T-helper 2 cell treated with Interferon-gamma antibody and Interleukin-4, amounts not matched to agents 100 ng/mL and 5 ng/mL, for 36 hours (primary cell): ENCODE results near the gene RAI14. TPM values are rescaled to one million over a fixed set of nuclear protein-coding genes. Genes with fewer than 3 reads are reported as not detected.

ENCODE experiments used
- intact Hi-C: fragments of 100-400 bp; cut with micrococcal nuclease; formaldehyde crosslinking; loops from one replicate; pipeline ENCODE4 v1.15.1; 2023
- total RNA-seq: library from RNA; stranded (reverse); gene quantifications from 2 replicates; pipeline ENCODE4 v1.2.3, GENCODE V29; 2022

The RAI14 gene
- 1.2 and 1.5 TPM in 2 replicates for total RNA-seq

DNA sequence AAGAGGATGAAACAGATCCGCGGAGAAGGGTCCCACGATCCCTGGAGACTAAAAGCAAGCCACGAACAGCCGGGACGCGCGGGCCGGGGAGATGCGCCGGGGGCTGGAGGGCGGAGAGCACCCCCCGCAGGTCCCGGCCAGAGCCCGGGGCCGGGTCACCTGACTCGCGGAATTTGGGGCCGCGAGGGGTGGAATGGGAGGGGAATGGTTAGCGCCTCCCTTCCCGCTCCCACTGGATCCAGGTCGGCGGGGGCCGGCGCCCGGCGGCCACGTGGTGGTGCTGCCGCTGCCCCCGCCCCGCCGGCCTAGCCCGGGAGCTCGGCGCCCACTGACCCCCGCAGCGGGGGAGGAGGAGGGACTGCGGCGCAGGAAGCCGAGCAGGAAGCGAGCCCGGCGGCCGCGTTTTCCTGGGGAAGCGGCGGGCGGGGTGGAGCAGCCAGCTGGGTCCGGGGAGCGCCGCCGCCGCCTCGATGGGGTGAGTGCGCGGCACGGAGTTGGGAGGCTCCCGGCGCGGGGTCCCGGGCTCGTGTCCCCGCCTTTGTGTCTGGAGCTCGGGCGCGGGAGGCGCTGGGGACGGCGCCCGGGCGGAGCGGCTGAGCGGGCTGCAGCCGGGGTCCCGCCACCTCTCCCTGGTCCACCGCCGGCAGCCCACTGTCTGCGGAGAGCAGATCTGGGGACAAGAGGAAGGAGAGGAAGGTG is at the start of gene RAI14:
TSS of gene RAI14 (plus strand) at position 328 of the 699 bp plus-strand sequence. CDS start 30,592 bp downstream, outside the sequence.
- intact Hi-C loops = no loop called here

DNA sequence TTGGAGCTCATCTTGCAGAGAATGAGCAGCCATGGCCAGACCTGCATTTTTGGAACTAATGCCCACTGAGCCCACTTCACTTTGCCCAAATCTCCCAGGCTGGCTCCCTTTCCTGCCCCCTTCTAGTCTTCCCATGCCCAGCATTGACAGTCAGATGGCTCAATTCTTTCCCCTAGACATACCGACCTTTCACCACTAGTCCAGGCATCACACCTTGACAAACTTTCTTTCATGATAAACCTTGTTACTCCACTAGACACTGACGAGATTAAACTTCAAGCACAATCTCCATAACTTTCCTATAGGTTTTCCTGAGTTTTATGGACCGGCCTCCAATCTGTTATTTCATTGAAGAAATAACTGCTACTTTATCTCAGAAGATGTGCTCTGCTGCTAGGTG is 47.8 kb upstream of the RAI14 start:
- intact Hi-C loops = no loop called here

- intact Hi-C loops = no loop called here
Observed at GRCh38 chr5:34608859-34609648, 47.1 kb upstream of the RAI14 start.

GRCh38 chr5:34609951-34610441 is 46.1 kb upstream of the RAI14 start:
- intact Hi-C loops = no loop called here

DNA sequence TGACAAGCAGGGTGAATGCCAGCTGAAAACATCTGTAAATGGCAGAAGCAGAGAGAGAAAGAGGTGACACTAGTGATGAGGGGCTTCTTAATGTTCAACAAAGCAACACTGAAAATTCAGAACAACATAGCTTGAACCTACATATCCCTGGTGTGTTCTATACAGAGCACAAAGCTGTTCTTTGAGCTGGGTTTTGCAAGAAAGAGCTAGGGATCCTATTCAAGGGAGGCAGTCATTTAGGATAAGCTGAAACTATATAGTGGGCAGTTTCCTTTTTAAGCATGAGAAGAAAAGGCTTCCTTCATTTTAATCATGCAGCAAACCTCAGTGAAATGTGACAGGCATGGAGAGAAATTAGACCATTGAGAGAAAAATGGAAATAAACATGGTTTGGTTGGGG is 45.6 kb upstream of the RAI14 start:
- intact Hi-C loops = no loop called here

DNA sequence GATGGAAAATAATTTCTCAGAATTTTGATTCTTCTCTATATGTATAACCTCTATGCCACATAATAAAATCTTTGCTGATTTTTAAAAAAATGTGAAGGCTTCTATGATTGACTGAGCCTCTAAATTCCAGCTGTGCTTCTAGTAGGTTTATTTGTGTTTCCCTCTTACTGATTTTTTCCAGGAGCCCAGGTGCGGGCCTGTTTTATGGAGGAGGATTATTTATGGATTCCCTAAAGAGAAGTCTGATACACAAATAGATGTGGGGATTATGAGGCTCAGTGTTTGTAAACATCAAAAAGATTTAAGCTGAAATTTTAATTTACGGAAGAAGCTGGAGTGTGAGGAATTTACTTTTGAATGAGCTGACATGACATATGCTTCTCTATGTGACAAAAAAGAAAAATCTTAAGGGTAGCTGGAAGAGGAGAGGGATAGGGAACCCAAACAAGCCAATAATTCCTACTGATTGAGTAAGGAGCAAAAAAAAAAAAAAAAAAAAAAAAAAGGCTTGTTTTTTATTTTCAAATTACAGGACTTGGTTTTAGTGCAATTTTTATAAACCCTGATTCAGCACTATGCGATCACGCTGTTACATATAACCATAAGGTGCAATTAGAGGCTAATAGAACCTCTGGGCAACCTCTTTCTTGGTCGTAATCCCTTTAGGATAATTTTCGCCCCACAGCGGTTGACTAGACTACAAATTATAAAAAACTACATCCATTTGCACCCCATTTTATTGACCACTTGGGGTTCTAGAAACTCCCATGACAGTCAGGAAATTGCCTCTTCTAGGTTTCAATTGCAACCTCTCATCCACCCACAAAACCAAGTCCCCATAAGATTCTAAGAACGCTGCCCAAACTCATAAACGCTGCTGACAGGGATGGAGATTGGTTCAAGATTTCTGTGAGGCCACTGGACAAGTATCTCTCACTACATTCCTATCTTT is 44.4 kb upstream of the RAI14 start:
- intact Hi-C loops = no loop called here

GRCh38 chr5:34616651-34617050 is 39.5 kb upstream of the RAI14 start:
- intact Hi-C loops = no loop called here

GRCh38 chr5:34618371-34619065 is 37.6 kb upstream of the RAI14 start:
- intact Hi-C loops = no loop called here

- intact Hi-C loops = no loop called here
Observed at GRCh38 chr5:34620185-34620584, 35.9 kb upstream of the RAI14 start.

GRCh38 chr5:34621277-34622097 is 34.6 kb upstream of the RAI14 start:
- intact Hi-C loops = no loop called here

DNA sequence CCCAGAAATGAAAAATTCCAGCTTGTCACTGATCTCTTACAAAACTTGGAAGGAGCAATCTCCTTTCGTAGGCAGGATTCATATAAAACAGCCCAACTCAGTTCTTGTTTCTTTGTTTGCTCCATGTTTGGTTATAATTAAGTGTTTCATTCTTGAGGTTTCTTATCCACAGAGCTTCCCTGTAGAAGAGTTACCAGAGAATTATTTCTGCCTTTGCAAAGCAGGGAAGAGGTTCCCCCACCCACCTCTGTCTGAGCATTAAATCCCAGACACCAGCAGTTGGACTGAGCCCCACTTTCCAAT is 34.1 kb upstream of the RAI14 start:
- intact Hi-C loops = no loop called here

DNA sequence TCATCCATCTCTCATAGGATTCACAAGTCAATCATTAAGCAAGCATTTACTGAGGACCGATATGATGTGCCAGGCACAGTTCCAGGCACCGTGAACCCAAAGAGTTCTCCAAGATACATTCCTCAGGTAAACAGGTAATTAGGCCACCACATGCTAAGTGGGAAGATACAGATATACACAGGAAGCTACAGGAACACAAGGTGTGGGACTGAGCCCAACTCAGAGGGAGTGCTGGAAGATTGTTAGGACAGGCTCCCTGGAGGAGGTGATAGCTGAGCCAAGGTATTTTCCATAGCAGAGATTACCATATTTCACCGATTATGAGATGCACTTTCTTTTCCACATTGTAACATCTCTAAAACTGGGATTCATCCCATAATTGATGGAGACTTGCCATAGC is 31.4 kb upstream of the RAI14 start:
- intact Hi-C loops = no loop called here

- intact Hi-C loops = no loop called here
Observed at GRCh38 chr5:34625246-34625645, 30.9 kb upstream of the RAI14 start.

GRCh38 chr5:34626036-34626435 is 30.1 kb upstream of the RAI14 start:
- intact Hi-C loops = no loop called here

DNA sequence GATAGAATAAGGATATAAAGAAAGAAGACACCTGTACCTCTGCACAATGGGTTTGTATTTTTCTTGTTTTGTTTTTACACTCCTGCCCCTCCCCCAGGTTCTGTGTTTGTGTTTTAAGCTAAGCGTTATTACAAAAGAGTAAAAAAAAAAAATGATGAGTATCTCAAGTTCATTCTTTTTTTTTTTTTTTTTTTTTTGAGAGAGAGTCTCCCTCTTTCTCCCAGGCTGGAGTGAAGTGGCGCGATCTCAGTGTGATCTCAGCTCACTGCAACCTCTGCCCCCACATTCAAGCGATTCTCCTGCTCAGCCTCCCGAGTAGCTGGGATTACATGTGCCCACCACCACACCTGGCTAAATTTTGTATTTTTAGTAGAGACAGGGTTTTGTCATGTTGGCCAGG is 29.4 kb upstream of the RAI14 start:
- intact Hi-C loops = no loop called here

DNA sequence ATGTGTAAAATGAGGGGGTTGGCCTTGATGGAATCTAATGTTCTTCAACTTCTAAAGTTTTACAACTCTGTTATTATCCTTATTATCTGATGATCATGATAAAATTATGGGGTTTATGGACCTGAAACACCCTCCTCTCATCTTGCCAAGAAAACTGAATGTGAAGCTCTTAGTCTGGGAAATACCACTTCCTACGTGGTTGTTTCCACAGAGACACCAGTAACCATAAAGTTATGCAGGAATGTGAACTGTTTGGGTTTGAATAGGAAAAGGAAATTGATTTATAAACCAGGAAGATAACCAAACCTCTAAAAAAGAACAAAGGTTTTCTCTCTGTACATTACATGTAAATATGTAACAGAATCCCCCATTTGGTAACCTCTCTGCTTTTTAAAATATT is 28.3 kb upstream of the RAI14 start:
- intact Hi-C loops = no loop called here

- intact Hi-C loops = no loop called here
Observed at GRCh38 chr5:34628373-34628772, 27.8 kb upstream of the RAI14 start.

- intact Hi-C loops = no loop called here
Observed at GRCh38 chr5:34630596-34630995, 25.5 kb upstream of the RAI14 start.

GRCh38 chr5:34632807-34633422 is 23.2 kb upstream of the RAI14 start:
- intact Hi-C loops = no loop called here
